ENCODE results near the gene DKK3. TPM values are rescaled to one million over a fixed set of nuclear protein-coding genes. Genes with fewer than 3 reads are reported as not detected.

DKK3 gene
- total and polyA plus RNA-seq, 4 donors, result 250 to 938 (median 392) TPM

DNA sequence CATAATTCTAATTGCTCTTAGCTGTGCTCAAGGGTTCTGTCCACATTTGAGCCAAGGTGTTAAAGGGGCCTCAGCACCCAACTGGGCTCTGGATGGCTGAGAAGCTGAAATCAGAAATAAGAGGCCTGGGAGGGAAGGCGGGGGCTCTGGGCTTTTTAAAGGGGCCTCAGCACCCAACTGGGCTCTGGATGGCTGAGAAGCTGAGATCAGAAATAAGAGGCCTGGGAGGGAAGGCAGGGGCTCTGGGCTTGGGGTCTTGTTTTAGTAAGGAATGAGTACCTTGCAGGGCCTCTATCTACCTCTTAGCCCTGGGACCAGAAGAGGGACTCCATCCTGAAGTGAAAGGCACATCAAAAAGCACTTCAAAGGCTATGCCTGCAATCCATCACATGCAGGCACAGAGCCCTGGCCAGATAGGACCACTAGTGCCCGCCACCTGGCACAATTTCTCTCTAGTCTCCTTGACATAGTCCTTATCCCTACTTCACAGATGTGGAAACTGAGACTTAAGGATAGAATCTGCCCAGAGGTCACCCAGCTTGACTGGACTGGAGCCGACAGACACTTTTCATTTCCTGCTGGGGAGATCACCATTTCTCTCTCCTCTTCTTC lies 35.6 kb downstream of the DKK3 start:
- 62% methylated on average over 3 of the region's 3 CpGs for WGBS, 2 donors
- H3K4me3 ChIP-seq (ENCODE audit: low read length in 2 of 2), result no peak overlapping the region
- DNase-seq (no peak), ATAC-seq (ENCODE audit: low FRiP score) (no peak)
- H3K27me3 ChIP-seq (ENCODE audit: control insufficient read depth in 1 of 2, insufficient read depth in 2 of 2, low read length in 1 of 2), result no peaks in the 10 kb centered on the region
- no peaks in the 10 kb centered on the region for H3K9me3 ChIP-seq (ENCODE audit: control insufficient read depth, low read length)
- H3K36me3 ChIP-seq (ENCODE audit: control insufficient read depth in 1 of 2, insufficient read depth in 2 of 2, low read length in 1 of 2), result no peaks in the 10 kb centered on the region
- intact Hi-C loops (cut with DNase I), result loop anchor here (5.0 kb wide), 3 partner anchors 34 to 309 kb away; partner anchors contain the start of gene DKK3 (in 1 of the 2)
- peaks cover 0 to 11% of the 10 kb centered on the region in 2 donors for H3K4me1 ChIP-seq (ENCODE audit: control insufficient read depth in 1 of 2, insufficient read depth in 2 of 2, low read length in 2 of 2)
- peak overlapping the region; percentile 96 to 98 for H3K27ac ChIP-seq (ENCODE audit: low read depth in 1 of 2, low read length in 2 of 2)

DNA sequence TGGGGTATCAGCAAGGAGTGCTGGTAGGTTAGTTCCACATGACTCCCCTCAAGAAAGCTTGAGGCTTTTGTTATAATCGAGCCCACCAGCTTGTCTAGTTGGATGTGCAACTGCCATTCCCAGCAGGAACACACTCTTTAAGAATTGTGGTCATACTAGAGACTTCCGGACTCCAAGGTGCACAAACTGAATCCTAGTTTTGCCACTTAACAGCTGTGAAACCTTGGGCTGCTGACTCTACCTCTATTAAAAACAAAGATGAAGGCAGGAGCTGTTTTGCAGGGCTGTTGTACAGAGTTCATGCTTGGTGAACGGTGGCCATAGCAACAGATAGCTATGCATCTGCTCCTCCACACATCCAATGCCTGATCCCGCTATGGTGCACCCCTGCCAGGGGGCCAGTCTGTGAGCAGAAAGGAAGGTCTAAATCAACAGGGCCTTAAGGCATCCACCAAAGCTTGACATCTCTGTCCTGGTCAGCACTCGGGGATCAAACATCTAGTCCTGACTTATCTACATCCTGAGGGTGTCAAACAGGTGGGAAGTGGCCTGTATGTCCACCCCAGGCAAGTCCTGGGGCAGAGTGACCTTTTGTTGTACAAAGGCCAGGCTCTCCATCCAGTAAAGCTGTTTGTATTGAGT lies 36.4 kb downstream of the DKK3 start:
- DNase-seq (no peak), ATAC-seq (ENCODE audit: low FRiP score) (no peak)
- H3K4me3 ChIP-seq (ENCODE audit: low read length in 2 of 2), result no peak overlapping the region
- H3K9me3 ChIP-seq (ENCODE audit: control insufficient read depth, low read length), result no peaks in the 10 kb centered on the region
- intact Hi-C loops (cut with DNase I), result loop anchor here (5.0 kb wide), 3 partner anchors 35 to 310 kb away; partner anchors contain the start of gene DKK3 (in 1 of the 2)
- peaks cover 0 to 11% of the 10 kb centered on the region in 2 donors for H3K4me1 ChIP-seq (ENCODE audit: control insufficient read depth in 1 of 2, insufficient read depth in 2 of 2, low read length in 2 of 2)
- H3K27me3 ChIP-seq (ENCODE audit: control insufficient read depth in 1 of 2, insufficient read depth in 2 of 2, low read length in 1 of 2), result no peaks in the 10 kb centered on the region
- 91% methylated on average over 5 of the region's 5 CpGs for WGBS, 2 donors
- peak overlapping the region; percentile 96 to 98 for H3K27ac ChIP-seq (ENCODE audit: low read depth in 1 of 2, low read length in 2 of 2)
- no peaks in the 10 kb centered on the region for H3K36me3 ChIP-seq (ENCODE audit: control insufficient read depth in 1 of 2, insufficient read depth in 2 of 2, low read length in 1 of 2)

DNA sequence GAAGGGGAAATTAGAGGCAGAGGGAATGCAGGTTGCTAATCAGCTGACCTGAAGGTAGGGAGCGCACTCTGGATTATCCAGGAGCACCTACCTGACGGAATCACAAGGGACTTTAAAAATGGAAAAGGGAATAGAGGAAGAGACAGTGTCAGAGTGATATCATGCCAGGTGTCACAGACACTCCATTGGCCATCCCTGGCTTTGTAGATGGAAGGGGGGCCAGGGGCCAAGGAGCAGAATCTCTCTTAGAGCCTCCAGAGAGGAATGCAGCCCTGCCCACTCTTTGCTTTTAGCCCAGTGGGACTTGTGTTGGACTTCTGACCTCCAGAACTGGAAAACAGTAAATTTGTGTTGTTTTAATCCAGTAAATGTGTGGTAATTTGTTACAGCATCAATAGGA lies 37.9 kb downstream of the DKK3 start:
- DNase-seq, result no peak
- no peak overlapping the region for H3K4me3 ChIP-seq (ENCODE audit: low read length in 2 of 2)
- no peaks in the 10 kb centered on the region for H3K9me3 ChIP-seq (ENCODE audit: control insufficient read depth, low read length)
- no peak for ATAC-seq (ENCODE audit: low FRiP score)
- H3K36me3 ChIP-seq (ENCODE audit: control insufficient read depth in 1 of 2, insufficient read depth in 2 of 2, low read length in 1 of 2), result no peaks in the 10 kb centered on the region
- intact Hi-C loops (cut with DNase I), result loop anchor here (5.0 kb wide), 3 partner anchors 37 to 312 kb away; partner anchors contain the start of gene DKK3 (in 1 of the 2)
- H3K27ac ChIP-seq (ENCODE audit: low read depth in 1 of 2, low read length in 2 of 2), result no peak overlapping the region
- no peaks in the 10 kb centered on the region for H3K27me3 ChIP-seq (ENCODE audit: control insufficient read depth in 1 of 2, insufficient read depth in 2 of 2, low read length in 1 of 2)
- 98% methylated on average over 2 of the region's 2 CpGs for WGBS, 2 donors
- peaks cover 0 to 7% of the 10 kb centered on the region in 2 donors for H3K4me1 ChIP-seq (ENCODE audit: control insufficient read depth in 1 of 2, insufficient read depth in 2 of 2, low read length in 2 of 2)

DNA sequence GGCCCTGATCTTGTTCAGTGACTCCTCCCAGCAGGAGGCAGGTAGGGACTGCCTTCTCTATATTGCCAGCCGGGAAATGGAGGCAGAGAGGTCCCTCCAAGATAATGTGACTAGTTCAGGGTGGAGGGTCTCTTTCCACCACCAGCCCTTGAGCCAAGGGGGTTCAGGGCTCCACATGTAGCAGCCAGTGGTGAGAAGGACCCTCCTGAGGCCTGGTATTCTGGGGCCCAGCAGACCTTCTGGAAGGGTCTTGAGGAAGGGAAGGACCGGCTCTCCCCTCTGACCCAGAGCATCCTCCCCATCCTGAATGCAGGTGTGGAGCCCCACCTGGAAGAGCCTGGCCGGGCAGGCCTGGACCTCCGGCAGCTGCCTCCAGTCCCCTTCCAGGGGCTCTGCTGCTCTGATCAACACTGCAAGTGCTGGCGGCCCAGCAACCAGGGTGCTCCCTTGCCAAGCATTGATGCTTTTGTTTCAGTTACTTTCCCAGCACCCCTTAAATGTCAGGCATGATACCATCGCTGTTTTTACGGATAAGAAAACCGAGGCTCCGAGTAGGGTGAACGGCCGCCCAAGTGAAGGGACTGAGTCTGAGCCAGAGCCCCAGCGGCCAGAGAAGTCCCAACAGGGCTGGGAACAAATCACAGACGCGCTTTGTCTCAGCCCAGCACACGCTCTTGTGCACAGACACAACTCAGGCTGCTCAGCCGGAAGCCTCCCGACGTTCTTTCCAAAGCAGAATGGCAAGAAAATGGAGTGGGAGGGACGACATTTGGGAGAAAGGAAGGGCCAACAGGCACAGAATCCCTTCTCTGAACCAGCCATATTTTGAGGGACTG lies 38.8 kb downstream of the DKK3 start:
- intact Hi-C loops (cut with DNase I), result loop anchor here (5.0 kb wide), 3 partner anchors 38 to 313 kb away; partner anchors contain the start of gene DKK3 (in 1 of the 2)
- H3K27me3 ChIP-seq (ENCODE audit: control insufficient read depth in 1 of 2, insufficient read depth in 2 of 2, low read length in 1 of 2), result no peaks in the 10 kb centered on the region
- no peak overlapping the region for H3K4me3 ChIP-seq (ENCODE audit: low read length in 2 of 2)
- H3K27ac ChIP-seq (ENCODE audit: low read depth in 1 of 2, low read length in 2 of 2), result no peak overlapping the region
- WGBS, 2 donors, result 49 to 50% methylated on average over 19 of the region's 19 CpGs
- no peak for ATAC-seq (ENCODE audit: low FRiP score)
- no peaks in the 10 kb centered on the region for H3K9me3 ChIP-seq (ENCODE audit: control insufficient read depth, low read length)
- peaks cover 0 to 7% of the 10 kb centered on the region in 2 donors for H3K4me1 ChIP-seq (ENCODE audit: control insufficient read depth in 1 of 2, insufficient read depth in 2 of 2, low read length in 2 of 2)
- H3K36me3 ChIP-seq (ENCODE audit: control insufficient read depth in 1 of 2, insufficient read depth in 2 of 2, low read length in 1 of 2), result no peaks in the 10 kb centered on the region
- DNase-seq, result peak in 1 of 2 donors; percentile 62

DNA sequence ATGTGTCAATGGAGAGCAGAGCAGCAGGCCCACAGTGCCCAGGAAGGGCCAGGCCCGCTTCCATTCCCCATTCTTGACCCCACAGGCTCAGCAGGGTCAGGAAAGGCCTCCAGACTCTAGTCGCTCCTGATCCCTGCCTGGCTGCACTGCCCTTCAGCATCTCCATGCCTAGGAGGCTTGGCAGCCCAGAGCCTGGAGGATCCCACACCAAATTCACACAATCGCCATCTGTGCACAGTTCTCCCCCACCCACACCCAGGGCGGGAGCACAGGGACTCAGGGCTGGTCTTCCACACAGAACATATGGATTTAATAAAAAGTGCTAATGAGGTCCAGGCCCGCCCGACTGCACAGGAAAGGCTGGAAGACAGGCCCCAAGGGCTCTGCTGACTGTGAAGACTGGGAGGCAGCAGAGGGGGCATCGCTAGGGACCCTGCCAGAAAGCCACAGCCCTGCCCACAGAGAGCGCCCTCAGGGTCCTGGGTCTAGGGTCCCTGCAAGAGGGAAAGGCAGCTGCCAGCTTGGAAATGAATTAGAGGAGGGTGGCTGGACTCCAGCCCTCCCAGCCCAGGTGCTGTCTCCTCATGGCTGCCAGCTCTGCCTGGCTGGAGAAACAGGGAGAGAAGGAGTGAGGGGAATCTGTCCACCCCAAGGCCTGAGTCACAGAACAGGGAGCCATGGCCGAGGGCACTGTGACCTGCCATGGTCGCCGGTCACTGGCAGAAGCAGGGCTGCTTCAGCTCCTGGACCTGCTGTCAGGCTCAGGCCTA lies 39.7 kb downstream of the DKK3 start:
- Histone ChIP-seq H3K4me3 (ENCODE audit: low read length in 2 of 2) (no peak overlapping the region), H3K36me3 (ENCODE audit: control insufficient read depth in 1 of 2, insufficient read depth in 2 of 2, low read length in 1 of 2) (no peaks in the 10 kb centered on the region), H3K27me3 (ENCODE audit: control insufficient read depth in 1 of 2, insufficient read depth in 2 of 2, low read length in 1 of 2) (no peaks in the 10 kb centered on the region), H3K27ac (ENCODE audit: low read depth in 1 of 2, low read length in 2 of 2) (no peak overlapping the region), H3K4me1 (ENCODE audit: control insufficient read depth in 1 of 2, insufficient read depth in 2 of 2, low read length in 2 of 2) (peaks cover 0 to 2% of the 10 kb centered on the region in 2 donors), H3K9me3 (ENCODE audit: control insufficient read depth, low read length) (no peaks in the 10 kb centered on the region)
- ATAC-seq (ENCODE audit: low FRiP score) (no peak), DNase-seq (peak in 1 of 2 donors; percentile 46)
- 73 to 75% methylated on average over 11 of the region's 11 CpGs for WGBS, 2 donors
- intact Hi-C loops (cut with DNase I), result no loop called here

DNA sequence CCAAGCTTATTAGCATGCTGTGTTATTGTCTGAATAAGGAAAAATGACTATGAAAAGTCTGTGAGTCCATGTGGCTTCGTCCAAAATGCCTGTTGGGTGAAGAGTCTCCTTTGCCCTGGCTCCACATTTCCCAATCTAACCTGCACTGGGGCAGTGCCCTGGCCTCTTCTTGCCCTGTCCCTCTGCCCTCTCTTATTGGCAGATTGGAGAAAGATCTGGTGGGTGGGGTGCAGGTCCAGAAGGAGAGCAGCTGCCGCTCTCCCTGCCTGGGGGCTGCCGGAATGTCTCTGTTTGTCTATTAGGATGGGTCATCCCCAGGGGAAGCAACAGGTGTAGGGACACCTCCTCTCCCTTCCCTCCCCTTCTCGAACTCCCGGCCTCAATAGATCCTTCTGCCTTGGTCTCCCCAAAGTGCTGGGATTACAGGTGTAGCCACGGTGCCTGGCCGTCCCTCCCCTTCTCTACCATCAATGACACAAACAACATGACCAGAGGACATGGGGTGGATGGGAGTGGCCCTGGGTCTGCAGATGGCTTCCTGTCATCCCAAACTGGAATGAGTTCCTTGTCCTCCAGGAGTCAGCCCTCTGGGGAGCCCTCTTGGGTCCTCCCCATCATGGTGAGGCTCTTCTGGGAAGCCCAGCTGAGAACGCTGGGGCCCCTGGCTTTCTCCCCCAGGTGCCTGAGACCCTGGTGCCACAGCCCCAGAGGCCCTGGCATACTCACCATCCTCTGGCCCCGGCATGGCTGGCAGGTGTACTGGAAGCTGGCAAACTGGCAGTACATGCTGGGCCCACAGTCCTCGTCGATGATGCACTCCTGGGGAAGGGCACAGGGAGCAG lies 40.5 kb downstream of the DKK3 start:
- H3K4me1 ChIP-seq (ENCODE audit: control insufficient read depth in 1 of 2, insufficient read depth in 2 of 2, low read length in 2 of 2), result peaks cover 0 to 2% of the 10 kb centered on the region in 2 donors
- DNase-seq (no peak), ATAC-seq (ENCODE audit: low FRiP score) (no peak)
- intact Hi-C loops (cut with DNase I), result no loop called here
- 90 to 91% methylated on average over 11 of the region's 11 CpGs for WGBS, 2 donors
- no peaks in the 10 kb centered on the region for H3K27me3 ChIP-seq (ENCODE audit: control insufficient read depth in 1 of 2, insufficient read depth in 2 of 2, low read length in 1 of 2)
- H3K4me3 ChIP-seq (ENCODE audit: low read length in 2 of 2), result no peak overlapping the region
- no peak overlapping the region for H3K27ac ChIP-seq (ENCODE audit: low read depth in 1 of 2, low read length in 2 of 2)
- no peaks in the 10 kb centered on the region for H3K36me3 ChIP-seq (ENCODE audit: control insufficient read depth in 1 of 2, insufficient read depth in 2 of 2, low read length in 1 of 2)
- no peaks in the 10 kb centered on the region for H3K9me3 ChIP-seq (ENCODE audit: control insufficient read depth, low read length)

DNA sequence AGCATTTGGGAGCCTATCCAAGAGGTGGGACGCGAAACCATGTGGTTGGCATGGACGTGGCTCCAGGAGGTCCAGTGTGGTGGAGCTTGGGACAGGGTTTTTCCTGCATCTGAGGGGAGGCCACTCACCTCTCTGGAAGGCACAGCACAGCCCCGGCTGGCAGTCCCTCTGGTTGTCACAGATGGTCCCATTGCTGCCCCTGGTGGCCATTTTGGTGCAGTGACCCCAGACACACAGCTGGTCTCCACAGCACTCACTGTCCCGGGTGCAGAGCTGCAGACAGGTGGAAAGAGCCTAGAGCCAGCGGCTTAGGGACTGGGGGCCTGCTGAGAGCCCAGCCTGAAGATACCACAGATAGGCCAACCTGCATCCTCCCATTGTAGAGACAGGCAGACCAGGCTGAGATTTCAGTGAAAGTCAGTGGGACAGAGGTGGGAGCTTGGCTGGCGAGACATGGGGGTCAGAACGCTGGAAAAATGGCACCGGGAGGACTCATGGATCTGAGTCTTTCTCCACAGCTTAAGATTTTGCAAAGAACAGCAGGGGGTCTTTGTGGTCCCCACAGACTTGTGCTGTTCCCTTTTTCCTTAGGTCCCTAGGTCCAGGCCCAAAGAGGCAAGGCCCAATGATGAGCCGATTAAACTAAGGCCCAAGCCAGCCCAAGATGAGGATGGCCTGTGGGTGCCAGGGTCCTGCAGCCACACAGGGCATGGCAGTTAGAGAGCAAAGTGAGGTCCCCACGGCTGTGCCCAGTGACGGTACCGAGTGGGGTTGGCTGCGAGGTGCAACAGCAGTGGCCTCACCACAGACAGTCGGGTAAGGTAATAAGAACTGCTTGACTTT lies 41.4 kb downstream of the DKK3 start:
- WGBS, 2 donors, result 64 to 66% methylated on average over 15 of the region's 15 CpGs
- Histone ChIP-seq H3K36me3 (ENCODE audit: control insufficient read depth in 1 of 2, insufficient read depth in 2 of 2, low read length in 1 of 2) (no peaks in the 10 kb centered on the region), H3K4me3 (ENCODE audit: low read length in 2 of 2) (no peak overlapping the region), H3K4me1 (ENCODE audit: control insufficient read depth in 1 of 2, insufficient read depth in 2 of 2, low read length in 2 of 2) (no peaks in the 10 kb centered on the region), H3K27ac (ENCODE audit: low read depth in 1 of 2, low read length in 2 of 2) (no peak overlapping the region), H3K27me3 (ENCODE audit: control insufficient read depth in 1 of 2, insufficient read depth in 2 of 2, low read length in 1 of 2) (no peaks in the 10 kb centered on the region), H3K9me3 (ENCODE audit: control insufficient read depth, low read length) (no peaks in the 10 kb centered on the region)
- intact Hi-C loops (cut with DNase I), result no loop called here
- DNase-seq (peak; percentile 84 to 91), ATAC-seq (ENCODE audit: low FRiP score) (peak; percentile 52)

Measured in aorta (tissue), 5 donors.